ENCODE measurements around the gene MAP4.

- TF ChIP-seq POLR2AphosphoS5 (IDR thresholded peaks at IDR 0.05) (no peak), CTCF (IDR thresholded peaks at IDR 0.05; ENCODE audit: poor library complexity, severe bottlenecking) (no peak)
Observed at GRCh38 chr3:47813551-47814177, 202.6 kb downstream of the MAP4 start.
